CD14-positive monocyte (primary cell): Measurements from ENCODE around the gene KAZN. TPM values are rescaled to one million over a fixed set of nuclear protein-coding genes. Genes with fewer than 3 reads are reported as not detected.

Experiments used
- DNase-seq, 3 donors: peaks; one replicate each; pipeline ENCODE4 v3.0.0-alpha.2; 2011 to 2022
- H2AFZ ChIP-seq: 2 replicates; pipeline ENCODE4 v1.6.0; 2012; ENCODE audit warnings: mild to moderate bottlenecking, low read depth, low read length, inconsistent platforms; ENCODE audit not compliant: insufficient read depth, poor library complexity, severe bottlenecking
- H3K27ac ChIP-seq, 2 donors: 1 replicate in 1 of 2; 2 replicates in 1 of 2; pipeline ENCODE4 v1.5.1; 2012 to 2013; ENCODE audit warnings: low read length in 2 of 2, control low read depth in 1 of 2, inconsistent platforms in 1 of 2, low read depth in 1 of 2, mild to moderate bottlenecking in 1 of 2
- H3K27me3 ChIP-seq, 2 donors: one replicate each; pipeline versions ENCODE4 v1.6.0 to v1.6.1; 2011 to 2013; ENCODE audit warnings: low read length in 2 of 2; ENCODE audit not compliant: control insufficient read depth in 2 of 2, insufficient read depth in 2 of 2
- H3K36me3 ChIP-seq, 2 donors: replicated peaks in 1 of 2; 1 replicate in 1 of 2; 2 replicates in 1 of 2; pipeline versions ENCODE4 v1.5.1 to v1.6.1; 2012 to 2013; ENCODE audit warnings: low read length in 2 of 2, control low read depth in 1 of 2, inconsistent platforms in 1 of 2, mild to moderate bottlenecking in 1 of 2; ENCODE audit not compliant: insufficient read depth in 2 of 2, control insufficient read depth in 1 of 2
- H3K4me1 ChIP-seq, 2 donors: 1 replicate in 1 of 2; 2 replicates in 1 of 2; pipeline versions ENCODE4 v1.5.1 to v1.6.1; 2012 to 2013; ENCODE audit warnings: low read length in 2 of 2, control low read depth in 1 of 2, inconsistent platforms in 1 of 2, mild to moderate bottlenecking in 1 of 2, moderate library complexity in 1 of 2; ENCODE audit not compliant: insufficient read depth in 2 of 2, control insufficient read depth in 1 of 2
- H3K4me2 ChIP-seq: replicated peaks from 2 replicates; pipeline ENCODE3; 2012; ENCODE audit warnings: low read length, moderate library complexity, mild to moderate bottlenecking; ENCODE audit not compliant: poor library complexity, severe bottlenecking; ENCODE audit errors: extremely low read depth
- H3K4me3 ChIP-seq, 3 experiments: fragments of 200-600 bp in 1 of 3; sonication (generic) in 1 of 3; replicated peaks in 1 of 3; 1 replicate in 2 of 3; 2 replicates in 1 of 3; pipeline ENCODE4 v1.5.1; 2011 to 2013; ENCODE audit warnings: low read length in 3 of 3, mild to moderate bottlenecking in 3 of 3, control low read depth in 2 of 3, low read depth in 2 of 3, inconsistent platforms in 1 of 3, moderate library complexity in 1 of 3
- H3K79me2 ChIP-seq: 2 replicates; pipeline ENCODE4 v1.6.0; 2012; ENCODE audit warnings: mild to moderate bottlenecking, control low read depth, inconsistent platforms, low read length, moderate library complexity; ENCODE audit not compliant: insufficient read depth
- H3K9ac ChIP-seq: 2 replicates; pipeline ENCODE4 v1.6.0; 2017; ENCODE audit warnings: low read length, mild to moderate bottlenecking; ENCODE audit not compliant: insufficient read depth, poor library complexity, severe bottlenecking
- H3K9me3 ChIP-seq, 2 donors: replicated peaks in 1 of 2; 1 replicate in 1 of 2; 2 replicates in 1 of 2; pipeline versions ENCODE4 v1.5.1 to v1.6.1; 2012 to 2013; ENCODE audit warnings: low read length in 2 of 2, control low read depth in 1 of 2; ENCODE audit not compliant: control insufficient read depth in 1 of 2, insufficient read depth in 1 of 2
- H4K20me1 ChIP-seq: 2 replicates; pipeline ENCODE4 v1.6.0; 2012; ENCODE audit warnings: mild to moderate bottlenecking, low read length, control low read depth, moderate library complexity; ENCODE audit not compliant: insufficient read depth
- H3K27ac Mint-ChIP-seq, 7 donors: one replicate each; pipeline ENCODE4 v1.8.0; 2020; ENCODE audit warnings: mild to moderate bottlenecking in 7 of 7, mixed read lengths in 7 of 7, moderate library complexity in 6 of 7, inconsistent platforms in 2 of 7
- H3K27me3 Mint-ChIP-seq, 3 donors: one replicate each; pipeline ENCODE4 v1.8.0; 2021 to 2022; ENCODE audit warnings: low read depth in 3 of 3, mild to moderate bottlenecking in 3 of 3, mixed read lengths in 3 of 3, moderate library complexity in 3 of 3, inconsistent platforms in 1 of 3
- H3K36me3 Mint-ChIP-seq, 2 donors: one replicate each; pipeline ENCODE4 v1.8.0; 2020; ENCODE audit warnings: mixed read lengths in 2 of 2, inconsistent platforms in 1 of 2, mild to moderate bottlenecking in 1 of 2
- H3K4me1 Mint-ChIP-seq: one replicate; pipeline ENCODE4 v1.8.0; 2020; ENCODE audit warnings: mild to moderate bottlenecking, mixed read lengths
- H3K4me3 Mint-ChIP-seq, 2 donors: one replicate each; pipeline ENCODE4 v1.8.0; 2020; ENCODE audit warnings: mild to moderate bottlenecking in 2 of 2, mixed read lengths in 2 of 2, moderate library complexity in 1 of 2
- H3K9me3 Mint-ChIP-seq, 7 donors: one replicate each; pipeline ENCODE4 v1.8.0; 2020 to 2022; ENCODE audit warnings: mixed read lengths in 7 of 7, mild to moderate bottlenecking in 6 of 7, moderate library complexity in 6 of 7, inconsistent platforms in 2 of 7
- CTCF ChIP-seq: fragments of 200-600 bp; IDR thresholded peaks from one replicate; pipeline ENCODE4 v1.8.0; 2022; ENCODE audit warnings: antibody characterized with exemption, mild to moderate bottlenecking
- WGBS: methylation state at CpG from one replicate; pipeline ENCODE4 v1.1.5; 2013; ENCODE audit warnings: missing lambda C conversion rate; ENCODE audit not compliant: insufficient coverage; 5-methylcytosine and 5-hydroxymethylcytosine counted together
- intact Hi-C, 2 donors: fragments of 100-400 bp; cut with micrococcal nuclease; formaldehyde crosslinking; loops; one replicate each; pipeline versions ENCODE4 v1.15.0 to v1.15.1; 2023
- polyA plus RNA-seq, 3 donors: library from polyadenylated mRNA; depleted of rRNA in 1 of 3; unstranded in 2 of 3; stranded (reverse) in 1 of 3; fragments of 300-500 nt in 2 of 3; fragments of >200 nt in 1 of 3; fragmentation: Illumina TruSeq in 2 of 3; gene quantifications; 1 replicate in 2 of 3; 2 replicates in 1 of 3; pipeline ENCODE4 v1.2.3, GENCODE V29; 2012 to 2021

KAZN gene
- polyA plus RNA-seq, 3 donors = not detected

- Histone ChIP-seq H4K20me1 (no peaks in the 10 kb centered on the region), H3K9ac (no peak overlapping the region), H3K4me2 (no peak overlapping the region), H3K4me3 (no peak overlapping the region), H2AFZ (no peak overlapping the region), H3K27ac (no peak overlapping the region), H3K36me3 (no peaks in the 10 kb centered on the region), H3K4me1 (no peaks in the 10 kb centered on the region), H3K9me3 (no peaks in the 10 kb centered on the region), H3K27me3 (no peaks in the 10 kb centered on the region), H3K79me2 (no peaks in the 10 kb centered on the region)
- Mint-ChIP-seq H3K36me3 (no peaks in the 10 kb centered on the region), H3K4me1 (no peaks in the 10 kb centered on the region), H3K27me3 (peaks cover 3 to 7% (median 4%) of the 10 kb centered on the region in 3 donors), H3K4me3 (no peak overlapping the region), H3K27ac (no peak overlapping the region), H3K9me3 (peaks cover 0 to 2% (median 0%) of the 10 kb centered on the region in 7 donors)
- WGBS = 92% methylated on average over 4 of the region's 9 CpGs
- intact Hi-C loops = no loop called here
- DNase-seq = no peak
- TF ChIP-seq CTCF = no peak
These were observed 38.6 kb downstream of the KAZN start for GRCh38 chr1:14636897-14637632.

GRCh38 chr1:14639291-14640050 lies 41.0 kb downstream of the KAZN start:
- Histone ChIP-seq H2AFZ (no peak overlapping the region), H3K4me1 (no peaks in the 10 kb centered on the region), H4K20me1 (no peaks in the 10 kb centered on the region), H3K4me3 (no peak overlapping the region), H3K9ac (no peak overlapping the region), H3K4me2 (no peak overlapping the region), H3K27me3 (no peaks in the 10 kb centered on the region), H3K79me2 (no peaks in the 10 kb centered on the region), H3K27ac (no peak overlapping the region), H3K36me3 (no peaks in the 10 kb centered on the region), H3K9me3 (no peaks in the 10 kb centered on the region)
- intact Hi-C loops = no loop called here
- Mint-ChIP-seq H3K27me3 (peaks cover 2 to 9% (median 3%) of the 10 kb centered on the region in 3 donors), H3K4me1 (no peaks in the 10 kb centered on the region), H3K4me3 (no peak overlapping the region), H3K9me3 (peaks cover 0 to 8% (median 2%) of the 10 kb centered on the region in 7 donors), H3K36me3 (no peaks in the 10 kb centered on the region), H3K27ac (no peak overlapping the region)
- 84% methylated on average over 8 of the region's 15 CpGs for WGBS
- no peak for TF ChIP-seq CTCF
- no peak for DNase-seq
